HepG2 (cell line): ENCODE measurements around the gene TMX1. TPM values are rescaled to one million over a fixed set of nuclear protein-coding genes. Genes with fewer than 3 reads are reported as not detected.

Source experiments
- ATAC-seq: fragments of 200-7000 bp; cut with Tn5 transposase; 3 replicates; pipeline ENCODE4 v1.9.1; 2020; ENCODE audit warnings: mild to moderate bottlenecking, moderate library complexity
- BruUV-seq: library from RNA; stranded (reverse); fragments of 400-500 nt; replicated peaks from 2 replicates; lab custom pipeline; 2021; lab: Mats Ljungman, UMichigan
- CTCF ChIA-PET: fragments of 300-600 bp; formaldehyde crosslinking; extraction: SDS; loops from one replicate; lab custom pipeline; 2021; ENCODE audit warnings: low total read pairs, inconsistent platforms, low intra/inter-chr PET ratio; lab: Yijun Ruan, JAX
- POLR2A ChIA-PET: fragments of 350-600 bp; sonication (Branson Sonifier 250); formaldehyde crosslinking; loops from one replicate; lab custom pipeline; 2020; ENCODE audit warnings: antibody characterized with exemption, inconsistent platforms; lab: Yijun Ruan, JAX
- DNase-seq: peaks from one replicate; pipeline ENCODE4 v3.0.0-alpha.2; 2015; ENCODE audit warnings: low spot score
- FAIRE-seq: peaks from 3 replicates; lab custom pipeline; 2011; peaks lifted over from hg19 to GRCh38; lab: Jason Lieb, UNC
- H2AFZ ChIP-seq: one replicate; pipeline ENCODE4 v1.6.1; 2011; ENCODE audit warnings: low read length, inconsistent platforms
- H3K27ac ChIP-seq: fragments of 300-600 bp; 3 replicates; pipeline ENCODE4 v1.8.0; 2011; ENCODE audit warnings: mixed run types, mild to moderate bottlenecking, mixed read lengths, low read length, inconsistent platforms; ENCODE audit not compliant: insufficient read depth; ENCODE audit errors: extremely low read length
- H3K27me3 ChIP-seq, 2 experiments: fragments of 200-600 bp in 1 of 2; 2 replicates in 1 of 2; 3 replicates in 1 of 2; pipeline versions ENCODE4 v1.6.0 to v1.8.0; 2011; ENCODE audit warnings: low read length in 2 of 2, mild to moderate bottlenecking in 2 of 2, moderate library complexity in 2 of 2, inconsistent platforms in 1 of 2; ENCODE audit not compliant: insufficient read depth in 2 of 2, control insufficient read depth in 1 of 2
- H3K36me3 ChIP-seq, 2 experiments: fragments of 200-600 bp in 1 of 2; replicated peaks in 1 of 2; 2 replicates in 1 of 2; 3 replicates in 1 of 2; pipeline versions ENCODE4 v1.5.1 to v1.8.0; 2011; ENCODE audit warnings: low read length in 2 of 2, inconsistent platforms in 1 of 2; ENCODE audit not compliant: insufficient read depth in 2 of 2, control insufficient read depth in 1 of 2
- H3K4me1 ChIP-seq: 2 replicates; pipeline ENCODE4 v1.5.1; 2012; ENCODE audit warnings: low read length, inconsistent platforms; ENCODE audit not compliant: insufficient read depth
- H3K4me2 ChIP-seq: 2 replicates; pipeline ENCODE4 v1.6.0; 2011; ENCODE audit warnings: low read depth, low read length, inconsistent platforms
- H3K4me3 ChIP-seq, 3 experiments: fragments of 200-600 bp in 1 of 3; sonication (generic), shearing (Covaris generic) in 1 of 3; replicated peaks in 1 of 3; 2 replicates each; pipeline ENCODE4 v1.5.1; 2011 to 2016; ENCODE audit warnings: low read length in 3 of 3, inconsistent platforms in 2 of 3, low read depth in 2 of 3, mild to moderate bottlenecking in 2 of 3, control low read depth in 1 of 3, mixed read lengths in 1 of 3; ENCODE audit not compliant: insufficient read depth in 1 of 3
- H3K79me2 ChIP-seq: one replicate; pipeline ENCODE4 v1.6.1; 2011; ENCODE audit warnings: low read length, inconsistent platforms; ENCODE audit not compliant: insufficient read depth
- H3K9ac ChIP-seq: 2 replicates; pipeline ENCODE4 v1.6.0; 2011; ENCODE audit warnings: mild to moderate bottlenecking, low read depth, low read length, inconsistent platforms; ENCODE audit not compliant: insufficient read depth
- H3K9me3 ChIP-seq: 2 replicates; pipeline ENCODE4 v1.5.1; 2012; ENCODE audit warnings: mild to moderate bottlenecking, low read length
- H4K20me1 ChIP-seq: 2 replicates; pipeline ENCODE4 v1.6.0; 2011; ENCODE audit warnings: inconsistent platforms, mild to moderate bottlenecking, low read length, moderate library complexity; ENCODE audit not compliant: insufficient read depth
- HOXA9 ChIP-seq: sonication (generic); formaldehyde crosslinking; IDR thresholded peaks from 2 replicates; pipeline ENCODE4 v1.8.1; 2022; ENCODE audit warnings: missing genetic modification reagents, mild to moderate bottlenecking, moderate library complexity, borderline replicate concordance
- ZNF552 ChIP-seq: sonication (generic); formaldehyde crosslinking; IDR thresholded peaks from 2 replicates; pipeline ENCODE4 v1.9.0; 2022; ENCODE audit warnings: missing genetic modification reagents, mild to moderate bottlenecking, borderline replicate concordance
- ZNF687 ChIP-seq: sonication (generic); formaldehyde crosslinking; IDR thresholded peaks from 2 replicates; pipeline ENCODE4 v1.5.1; 2020; ENCODE audit warnings: mild to moderate bottlenecking, missing genetic modification reagents, moderate library complexity
- ZNF788 ChIP-seq: sonication (generic); formaldehyde crosslinking; IDR thresholded peaks from 2 replicates; pipeline ENCODE4 v1.5.0; 2020; ENCODE audit warnings: mild to moderate bottlenecking, missing genetic modification reagents, borderline replicate concordance
- ZNF850 ChIP-seq: sonication (generic); formaldehyde crosslinking; conservative IDR thresholded peaks from 2 replicates; pipeline ENCODE4 v1.9.0; 2021; ENCODE audit warnings: mild to moderate bottlenecking, missing genetic modification reagents
- WGBS: methylation state at CpG from one replicate; pipeline ENCODE4 v1.1.6; 2017; ENCODE audit warnings: low lambda C conversion rate; 5-methylcytosine and 5-hydroxymethylcytosine counted together
- in situ Hi-C: cut with HindIII; loops from 2 replicates; pipeline ENCODE4 v1.10.0; 2017; ENCODE audit warnings: low pct_unique_long_range_greater_than_20kb; ENCODE audit not compliant: extremely low pct_ligation_motif_present
- intact Hi-C: fragments of 100-400 bp; cut with micrococcal nuclease; formaldehyde crosslinking; loops from one replicate; pipeline ENCODE4 v1.10.0; 2022; ENCODE audit not compliant: unreplicated experiment
- polyA plus RNA-seq, 8 experiments: library from polyadenylated mRNA; depleted of rRNA in 3 of 8; stranded (reverse) in 7 of 8; unstranded in 1 of 8; fragments of >200 nt; fragmentation: Illumina TruSeq in 4 of 8; extraction: Trizol in 4 of 8; gene quantifications; 2 replicates each; pipeline versions ENCODE4 v1.2.1 to v1.2.3, GENCODE V29; 2011 to 2016; ENCODE audit warnings: low read depth in 4 of 8, missing spikeins in 1 of 8, mixed read lengths in 1 of 8; ENCODE audit not compliant: insufficient read depth in 1 of 8
- total RNA-seq, 5 experiments: library from RNA; depleted of rRNA; stranded (reverse); fragments of >200 nt; fragmentation: Illumina TruSeq; extraction: Trizol; gene quantifications; 2 replicates each; pipeline ENCODE4 v1.2.3, GENCODE V29; 2016; ENCODE audit warnings: low read depth in 1 of 5

TMX1 gene
- total and polyA plus RNA-seq, 2 of the 13 experiments (the other 11 are each of a cell fraction or from before 2014, with no cell fraction given): 23.0 to 56.8 TPM

GRCh38 chr14:51201890-51202289, 38.2 kb upstream of the TMX1 start:
- in situ Hi-C loops: no loop called here
- DNase-seq (no peak), FAIRE-seq (no peak), ATAC-seq (no peak)
- no peaks in the 10 kb centered on the region for H3K4me1 ChIP-seq
- H3K36me3 ChIP-seq: no peaks in the 10 kb centered on the region
- H3K27ac ChIP-seq: no peak overlapping the region
- no peaks in the 10 kb centered on the region for H3K9me3 ChIP-seq
- no peak overlapping the region for H2AFZ ChIP-seq
- WGBS: 5% methylated on average over 2 of the region's 2 CpGs
- H4K20me1 ChIP-seq: no peaks in the 10 kb centered on the region
- no peak overlapping the region for H3K9ac ChIP-seq
- POLR2A ChIA-PET: no interaction called here
- TF ChIP-seq ZNF850 (CRISPR knock-in tag) (no peak), ZNF687 (CRISPR knock-in tag) (no peak), ZNF552 (CRISPR knock-in tag) (no peak), ZNF788 (CRISPR knock-in tag) (no peak), HOXA9 (CRISPR knock-in tag) (no peak)
- TF ChIP-seq, all 625 proteins: peak for 0
- H3K79me2 ChIP-seq: no peaks in the 10 kb centered on the region
- no peaks in the 10 kb centered on the region for H3K27me3 ChIP-seq
- BruUV-seq: no TSS peak
- intact Hi-C loops: no loop called here
- H3K4me2 ChIP-seq: no peak overlapping the region
- H3K4me3 ChIP-seq: no peak overlapping the region
- CTCF ChIA-PET: no interaction called here
